GM10248 (cell line): ENCODE measurements around the gene ZBED4.

ENCODE experiments used
- CTCF ChIA-PET: fragments of 300-600 bp; sonication (Branson Sonifier 250); formaldehyde crosslinking; extraction: SDS; loops from one replicate; lab custom pipeline; 2021; ENCODE audit warnings: antibody characterized with exemption; lab: Yijun Ruan, JAX
- POLR2A ChIA-PET: fragments of 350-650 bp; sonication (Branson Sonifier 250); formaldehyde crosslinking; extraction: SDS; loops from one replicate; lab custom pipeline; 2020; ENCODE audit warnings: antibody characterized with exemption; lab: Yijun Ruan, JAX
- DNase-seq: peaks from one replicate; pipeline ENCODE4 v3.0.0; 2012; ENCODE audit errors: extremely low spot score
- TF ChIP-seq, protein P1 (sequence below): IDR thresholded peaks from 2 replicates; pipeline ENCODE4 v1.5.1; 2012; ENCODE audit warnings: mild to moderate bottlenecking, low read depth; ENCODE audit errors: extremely low read depth, missing control alignments, control extremely low read depth

Gene ZBED4

DNA sequence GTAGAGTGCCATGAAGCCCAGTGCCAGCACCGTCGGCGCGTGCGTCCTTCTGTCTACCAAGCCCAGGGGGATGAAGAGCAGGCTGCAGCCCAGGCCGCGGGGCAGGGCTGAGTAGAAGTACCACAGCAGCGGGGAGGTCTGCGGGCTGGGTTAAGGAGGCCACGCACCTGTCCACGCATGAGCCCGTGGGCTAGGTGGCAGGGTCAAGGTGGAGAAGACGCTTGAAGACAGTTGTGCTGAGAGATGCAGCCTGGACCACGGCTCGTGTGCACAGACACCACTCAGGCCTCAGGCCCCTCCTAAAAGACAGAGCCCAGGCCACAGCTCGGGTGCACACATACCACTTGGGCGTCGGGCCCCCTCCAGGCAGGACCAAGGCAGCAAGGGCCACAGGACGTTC, 54.2 kb downstream of the ZBED4 start:
- TF ChIP-seq, protein P1, sequence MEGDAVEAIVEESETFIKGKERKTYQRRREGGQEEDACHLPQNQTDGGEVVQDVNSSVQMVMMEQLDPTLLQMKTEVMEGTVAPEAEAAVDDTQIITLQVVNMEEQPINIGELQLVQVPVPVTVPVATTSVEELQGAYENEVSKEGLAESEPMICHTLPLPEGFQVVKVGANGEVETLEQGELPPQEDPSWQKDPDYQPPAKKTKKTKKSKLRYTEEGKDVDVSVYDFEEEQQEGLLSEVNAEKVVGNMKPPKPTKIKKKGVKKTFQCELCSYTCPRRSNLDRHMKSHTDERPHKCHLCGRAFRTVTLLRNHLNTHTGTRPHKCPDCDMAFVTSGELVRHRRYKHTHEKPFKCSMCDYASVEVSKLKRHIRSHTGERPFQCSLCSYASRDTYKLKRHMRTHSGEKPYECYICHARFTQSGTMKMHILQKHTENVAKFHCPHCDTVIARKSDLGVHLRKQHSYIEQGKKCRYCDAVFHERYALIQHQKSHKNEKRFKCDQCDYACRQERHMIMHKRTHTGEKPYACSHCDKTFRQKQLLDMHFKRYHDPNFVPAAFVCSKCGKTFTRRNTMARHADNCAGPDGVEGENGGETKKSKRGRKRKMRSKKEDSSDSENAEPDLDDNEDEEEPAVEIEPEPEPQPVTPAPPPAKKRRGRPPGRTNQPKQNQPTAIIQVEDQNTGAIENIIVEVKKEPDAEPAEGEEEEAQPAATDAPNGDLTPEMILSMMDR = no peak
- ChIA-PET CTCF (interaction anchor here (0.7 kb wide), 1 partner anchor 37 kb away, joined by 3 read pairs; no protein-coding TSS in a partner anchor), POLR2A (no interaction called here)
- no peak for DNase-seq

DNA sequence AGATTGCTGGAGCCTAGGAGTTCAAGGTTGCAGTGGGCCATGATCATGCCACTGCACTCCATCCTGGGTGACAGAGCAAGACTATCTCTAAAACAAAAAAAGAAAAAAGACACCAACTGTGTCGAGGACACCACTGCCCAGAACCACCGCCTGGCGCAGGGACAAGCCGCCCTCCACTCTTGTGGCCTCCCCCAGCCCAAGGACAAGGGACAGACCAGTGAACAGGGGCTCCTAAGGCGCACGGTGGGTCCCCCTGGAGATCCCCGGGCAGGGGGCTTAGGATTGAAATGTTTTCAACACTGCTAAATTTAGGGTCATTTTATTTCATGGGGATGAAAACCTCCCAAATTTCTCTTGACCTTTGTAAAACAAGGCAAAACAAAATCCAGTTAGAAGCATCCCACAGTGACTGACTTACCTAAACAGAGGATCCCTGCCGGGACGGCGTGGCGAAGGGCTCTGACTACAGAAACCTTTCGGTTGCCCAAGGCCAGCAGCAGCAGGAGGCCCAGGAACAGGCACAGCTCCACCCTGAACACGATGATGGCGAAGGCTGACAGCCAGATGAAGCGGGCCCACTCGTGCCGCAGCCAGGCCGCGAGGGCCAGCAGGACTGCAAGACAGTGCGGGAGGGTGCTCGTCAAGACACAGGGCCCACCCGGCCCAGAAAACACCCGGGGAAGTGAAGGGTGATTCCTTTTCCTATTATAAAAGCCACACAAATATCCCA, 56.0 kb downstream of the ZBED4 start:
- no peak for DNase-seq
- TF ChIP-seq, protein P1 = no peak
- CTCF ChIA-PET = no interaction called here
- POLR2A ChIA-PET = interaction anchor here (0.6 kb wide), 1 partner anchor 306 kb away, joined by 6 read pairs; no protein-coding TSS in a partner anchor

DNA sequence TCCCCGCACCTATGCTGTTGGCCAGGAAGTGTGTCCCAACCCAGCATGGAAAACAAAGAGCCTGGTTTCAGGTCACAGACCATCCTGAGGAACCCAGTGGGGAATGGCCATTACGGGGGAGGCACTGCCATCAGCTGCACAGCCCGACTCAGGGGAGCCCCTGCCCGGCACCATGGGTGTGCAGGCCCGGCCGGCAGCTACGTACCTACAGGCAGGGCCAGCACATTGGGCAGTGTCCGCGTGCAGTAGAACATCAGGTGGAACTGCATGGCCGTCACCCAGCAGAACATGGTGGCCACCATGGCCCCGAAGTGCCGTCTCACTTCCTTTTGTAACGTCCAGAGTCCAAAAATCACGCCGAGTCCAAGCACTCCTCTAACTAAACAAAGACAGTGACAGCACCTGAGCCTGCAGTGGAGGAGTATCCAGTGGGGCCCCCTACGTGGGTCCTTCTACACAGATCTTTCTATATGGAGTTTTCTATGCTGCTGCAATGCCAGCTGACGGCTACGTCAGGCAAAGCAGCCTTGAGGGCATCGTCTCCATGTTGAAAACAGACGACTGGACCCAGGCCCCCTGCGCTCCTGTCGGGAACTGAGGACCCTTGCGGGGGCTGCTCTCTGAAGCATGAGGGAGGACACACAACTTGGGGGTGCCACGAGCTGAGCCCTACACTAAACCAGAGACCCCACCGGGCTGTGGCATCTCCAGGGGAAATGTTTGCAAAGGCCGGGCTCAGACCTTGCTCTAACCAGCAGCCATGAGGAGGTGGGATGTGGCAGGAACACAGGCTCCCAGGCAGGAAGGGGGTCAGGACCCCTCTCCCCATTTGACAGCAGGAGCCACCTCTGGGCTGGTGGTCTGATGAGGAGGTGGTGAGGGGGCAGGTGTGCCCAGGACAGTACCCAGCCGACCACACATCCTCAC, 56.8 kb downstream of the ZBED4 start:
- no peak for DNase-seq
- TF ChIP-seq, protein P1 = no peak
- ChIA-PET POLR2A (no interaction called here), CTCF (no interaction called here)

DNA sequence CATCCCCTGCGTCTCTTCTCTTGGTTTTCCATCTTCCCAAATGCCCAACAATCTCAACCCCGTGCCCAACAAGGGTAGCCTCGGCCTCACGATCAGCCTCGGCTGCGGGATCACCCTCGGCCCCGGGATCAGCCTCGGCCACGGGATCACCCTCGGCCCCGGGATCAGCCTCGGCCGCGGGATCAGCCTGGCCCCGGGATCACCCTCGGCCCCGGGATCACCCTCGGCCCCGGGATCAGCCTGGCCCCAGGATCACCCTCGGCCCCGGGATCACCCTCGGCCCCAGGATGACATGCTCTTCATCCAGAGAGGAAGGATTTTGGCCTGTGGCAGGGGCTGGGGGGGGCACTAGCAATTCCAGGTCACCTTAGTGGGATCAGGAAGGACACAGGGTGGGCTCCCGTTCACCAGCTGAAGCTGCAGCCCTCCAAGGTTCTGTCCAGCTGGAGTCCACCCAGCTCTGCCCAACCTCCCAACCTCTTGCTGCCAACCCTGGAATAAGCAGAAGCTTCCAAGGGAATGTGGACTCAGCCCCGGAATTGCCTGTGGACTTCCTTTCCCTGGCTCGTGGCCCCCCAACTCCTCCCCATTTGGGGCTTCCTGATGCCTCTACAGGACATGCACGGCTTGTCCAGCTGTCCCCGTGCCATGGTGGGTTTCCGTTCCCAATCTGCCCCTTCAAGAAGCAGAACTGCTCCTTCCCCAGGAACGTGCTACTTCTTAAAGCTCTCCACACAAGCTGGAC, 58.4 kb downstream of the ZBED4 start:
- ChIA-PET CTCF (interaction anchor here (1.6 to 2.0 kb wide), 2 partner anchors 10 to 12 kb away, joined by 3 to 5 read pairs; no protein-coding TSS in a partner anchor), POLR2A (no interaction called here)
- no peak for DNase-seq
- TF ChIP-seq, protein P1 = no peak

DNA sequence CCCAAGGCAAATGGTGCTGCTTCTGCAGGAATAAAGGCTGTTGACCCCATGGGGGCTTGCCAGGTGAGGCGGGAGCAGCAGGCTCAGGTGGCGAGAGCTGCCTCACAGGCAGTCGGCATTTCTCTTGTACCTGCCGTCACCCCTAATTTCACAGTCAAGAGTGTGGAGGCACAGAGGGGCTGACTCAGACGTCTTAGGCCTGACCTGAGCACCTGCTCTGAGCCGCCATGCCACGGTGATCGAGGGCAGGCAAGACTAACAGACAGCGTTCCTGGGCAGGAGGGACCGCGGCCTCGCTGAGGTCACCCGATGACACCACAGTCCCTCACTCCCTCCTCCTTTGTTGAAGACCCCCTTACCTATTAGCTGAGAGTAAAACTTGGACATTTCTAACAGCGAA, 59.4 kb downstream of the ZBED4 start:
- ChIA-PET POLR2A (no interaction called here), CTCF (interaction anchor here (1.6 to 2.0 kb wide), 2 partner anchors 9 to 11 kb away, joined by 3 to 5 read pairs; no protein-coding TSS in a partner anchor)
- TF ChIP-seq, protein P1 = no peak
- DNase-seq = no peak

DNA sequence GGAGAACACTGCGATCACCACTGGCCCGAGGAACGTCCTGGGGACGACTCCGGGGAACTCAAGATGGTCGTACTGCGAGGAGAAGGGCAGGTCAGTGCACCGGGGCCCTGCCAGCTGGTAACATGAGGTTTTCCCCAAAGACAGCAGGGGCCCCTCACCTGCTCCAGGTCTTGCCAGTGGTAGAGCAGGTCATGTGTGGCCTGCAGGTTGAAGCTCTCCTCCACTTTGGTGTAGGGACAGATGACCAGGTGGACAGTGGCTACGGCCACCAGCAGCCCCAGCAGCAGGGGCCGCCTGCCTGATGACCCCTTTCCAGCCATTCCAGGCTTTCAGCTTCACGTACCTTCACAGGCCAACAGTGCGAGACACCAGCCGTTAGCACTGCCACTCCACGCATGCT, 59.8 kb downstream of the ZBED4 start:
- TF ChIP-seq, protein P1 = no peak
- POLR2A ChIA-PET = no interaction called here
- CTCF ChIA-PET = interaction anchor here (1.6 to 2.0 kb wide), 2 partner anchors 8 to 10 kb away, joined by 3 to 5 read pairs; no protein-coding TSS in a partner anchor
- DNase-seq = no peak
